ENCODE measurements around the gene PTPRN2. TPM values are rescaled to one million over a fixed set of nuclear protein-coding genes. Genes with fewer than 3 reads are reported as not detected.

PTPRN2 gene
- total and polyA plus RNA-seq, 2 experiments from 2014 or later, result 0.28 TPM; not detected in 1

- no peak for DNase-seq (ENCODE audit: low read depth in 1 of 2, low spot score in 1 of 2)
- Histone ChIP-seq H3K27me3 (no peaks in the 10 kb centered on the region), H3K36me3 (no peaks in the 10 kb centered on the region), H3K4me1 (ENCODE audit: low read depth) (no peaks in the 10 kb centered on the region), H3K4me3 (no peak overlapping the region), H3K9me3 (ENCODE audit: low read depth) (no peaks in the 10 kb centered on the region), H3K27ac (no peak overlapping the region)
- TF ChIP-seq CTCF (IDR thresholded peaks at IDR 0.05; ENCODE audit: low read depth, low read length), result no peak
Observed at GRCh38 chr7:157656195-157656769, 931.3 kb downstream of the PTPRN2 start.

GRCh38 chr7:157654350-157654749 lies 933.3 kb downstream of the PTPRN2 start:
- TF ChIP-seq CTCF (IDR thresholded peaks at IDR 0.05; ENCODE audit: low read depth, low read length), result no peak
- DNase-seq (ENCODE audit: low read depth in 1 of 2, low spot score in 1 of 2), result no peak
- Histone ChIP-seq H3K9me3 (ENCODE audit: low read depth) (no peaks in the 10 kb centered on the region), H3K27ac (no peak overlapping the region), H3K4me1 (ENCODE audit: low read depth) (no peaks in the 10 kb centered on the region), H3K4me3 (no peak overlapping the region), H3K27me3 (no peaks in the 10 kb centered on the region), H3K36me3 (no peaks in the 10 kb centered on the region)

- Histone ChIP-seq H3K36me3 (no peaks in the 10 kb centered on the region), H3K4me1 (ENCODE audit: low read depth) (no peaks in the 10 kb centered on the region), H3K27me3 (no peaks in the 10 kb centered on the region), H3K9me3 (ENCODE audit: low read depth) (no peaks in the 10 kb centered on the region), H3K4me3 (no peak overlapping the region), H3K27ac (no peak overlapping the region)
- no peak for DNase-seq (ENCODE audit: low read depth in 1 of 2, low spot score in 1 of 2)
- TF ChIP-seq CTCF (IDR thresholded peaks at IDR 0.05; ENCODE audit: low read depth, low read length), result no peak
Observed at GRCh38 chr7:157653827-157654207, 933.8 kb downstream of the PTPRN2 start.

GRCh38 chr7:157652954-157653826 lies 934.4 kb downstream of the PTPRN2 start:
- no peak overlapping the region for H3K27ac ChIP-seq
- H3K9me3 ChIP-seq (ENCODE audit: low read depth), result no peaks in the 10 kb centered on the region
- H3K4me3 ChIP-seq, result no peak overlapping the region
- no peak for DNase-seq (ENCODE audit: low read depth in 1 of 2, low spot score in 1 of 2)
- H3K4me1 ChIP-seq (ENCODE audit: low read depth), result no peaks in the 10 kb centered on the region
- H3K27me3 ChIP-seq, result no peaks in the 10 kb centered on the region
- no peak for TF ChIP-seq CTCF (IDR thresholded peaks at IDR 0.05; ENCODE audit: low read depth, low read length)
- no peaks in the 10 kb centered on the region for H3K36me3 ChIP-seq

- Histone ChIP-seq H3K4me3 (no peak overlapping the region), H3K9me3 (ENCODE audit: low read depth) (no peaks in the 10 kb centered on the region), H3K4me1 (ENCODE audit: low read depth) (no peaks in the 10 kb centered on the region), H3K27ac (no peak overlapping the region), H3K36me3 (no peaks in the 10 kb centered on the region), H3K27me3 (no peaks in the 10 kb centered on the region)
- DNase-seq (ENCODE audit: low read depth in 1 of 2, low spot score in 1 of 2), result no peak
- no peak for TF ChIP-seq CTCF (IDR thresholded peaks at IDR 0.05; ENCODE audit: low read depth, low read length)
Observed at GRCh38 chr7:157652161-157652953, 935.3 kb downstream of the PTPRN2 start.

All from cardiac muscle cell (in vitro differentiated cells and primary cell).